Vagina (tissue), 2 donors: ENCODE results near the gene DHX8.

Experiments used
- CTCF ChIP-seq, 3 experiments: fragments of 450-650 bp in 2 of 3; fragments of 200-600 bp in 1 of 3; sonication (generic) in 1 of 3; IDR thresholded peaks; one replicate each; pipeline ENCODE4 v1.5.1; 2017 to 2019; ENCODE audit warnings: antibody characterized with exemption in 3 of 3, mild to moderate bottlenecking in 2 of 3, moderate library complexity in 2 of 3
- POLR2A ChIP-seq, 2 donors: fragments of 450-650 bp; IDR thresholded peaks; one replicate each; pipeline ENCODE4 v1.6.1; 2017; ENCODE audit warnings: antibody characterized with exemption in 2 of 2, mild to moderate bottlenecking in 2 of 2, moderate library complexity in 2 of 2
- POLR2AphosphoS5 ChIP-seq, 2 donors: sonication (generic); formaldehyde crosslinking; IDR thresholded peaks; one replicate each; pipeline ENCODE4 v1.9.0; 2017; ENCODE audit warnings: antibody characterized with exemption in 2 of 2, mild to moderate bottlenecking in 2 of 2, low read depth in 1 of 2; ENCODE audit not compliant: insufficient read depth in 1 of 2

- no peak for TF ChIP-seq POLR2AphosphoS5 (IDR thresholded peaks at IDR 0.05; ENCODE audit: insufficient read depth in 1 of 2, low read depth in 1 of 2)
- TF ChIP-seq CTCF (IDR thresholded peaks at IDR 0.05) = no peak
- TF ChIP-seq POLR2A (IDR thresholded peaks at IDR 0.05) = no peak
Measured at GRCh38 chr17:43446773-43447172, 37.0 kb upstream of the DHX8 start.
